Measurements from ENCODE around the gene BICC1.

DNA sequence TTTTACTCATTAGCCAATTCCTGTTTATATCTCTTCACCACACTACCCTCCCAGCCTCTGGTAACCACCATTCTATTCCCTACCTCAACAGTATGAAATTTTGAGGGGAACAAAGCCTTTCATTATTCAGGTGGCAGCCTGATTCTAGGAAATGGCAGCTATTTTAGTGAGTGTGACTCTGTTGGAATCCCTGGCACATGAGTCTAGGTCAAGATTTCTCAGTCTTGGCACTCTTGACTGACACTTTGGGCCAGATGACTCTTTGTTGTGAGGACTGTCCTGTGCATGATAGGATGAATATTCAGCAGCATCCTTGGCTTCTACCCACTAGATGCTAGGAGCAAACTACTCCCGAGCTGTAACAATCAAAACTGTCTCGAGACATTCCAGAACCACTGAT is 341.0 kb downstream of the BICC1 start:
- TF ChIP-seq, protein P1, sequence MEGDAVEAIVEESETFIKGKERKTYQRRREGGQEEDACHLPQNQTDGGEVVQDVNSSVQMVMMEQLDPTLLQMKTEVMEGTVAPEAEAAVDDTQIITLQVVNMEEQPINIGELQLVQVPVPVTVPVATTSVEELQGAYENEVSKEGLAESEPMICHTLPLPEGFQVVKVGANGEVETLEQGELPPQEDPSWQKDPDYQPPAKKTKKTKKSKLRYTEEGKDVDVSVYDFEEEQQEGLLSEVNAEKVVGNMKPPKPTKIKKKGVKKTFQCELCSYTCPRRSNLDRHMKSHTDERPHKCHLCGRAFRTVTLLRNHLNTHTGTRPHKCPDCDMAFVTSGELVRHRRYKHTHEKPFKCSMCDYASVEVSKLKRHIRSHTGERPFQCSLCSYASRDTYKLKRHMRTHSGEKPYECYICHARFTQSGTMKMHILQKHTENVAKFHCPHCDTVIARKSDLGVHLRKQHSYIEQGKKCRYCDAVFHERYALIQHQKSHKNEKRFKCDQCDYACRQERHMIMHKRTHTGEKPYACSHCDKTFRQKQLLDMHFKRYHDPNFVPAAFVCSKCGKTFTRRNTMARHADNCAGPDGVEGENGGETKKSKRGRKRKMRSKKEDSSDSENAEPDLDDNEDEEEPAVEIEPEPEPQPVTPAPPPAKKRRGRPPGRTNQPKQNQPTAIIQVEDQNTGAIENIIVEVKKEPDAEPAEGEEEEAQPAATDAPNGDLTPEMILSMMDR (conservative IDR thresholded peaks at IDR 0.05; ENCODE audit: low read length): no peak
- no peak for TF ChIP-seq EZH2phosphoT487 (IDR thresholded peaks at IDR 0.05; ENCODE audit: borderline replicate concordance)
